ENCODE measurements around the gene CNTD1.

GRCh38 chr17:42779936-42780850 is 18.5 kb upstream of the CNTD1 start, which contains the start of gene WNK4:
- TF ChIP-seq, protein P1, sequence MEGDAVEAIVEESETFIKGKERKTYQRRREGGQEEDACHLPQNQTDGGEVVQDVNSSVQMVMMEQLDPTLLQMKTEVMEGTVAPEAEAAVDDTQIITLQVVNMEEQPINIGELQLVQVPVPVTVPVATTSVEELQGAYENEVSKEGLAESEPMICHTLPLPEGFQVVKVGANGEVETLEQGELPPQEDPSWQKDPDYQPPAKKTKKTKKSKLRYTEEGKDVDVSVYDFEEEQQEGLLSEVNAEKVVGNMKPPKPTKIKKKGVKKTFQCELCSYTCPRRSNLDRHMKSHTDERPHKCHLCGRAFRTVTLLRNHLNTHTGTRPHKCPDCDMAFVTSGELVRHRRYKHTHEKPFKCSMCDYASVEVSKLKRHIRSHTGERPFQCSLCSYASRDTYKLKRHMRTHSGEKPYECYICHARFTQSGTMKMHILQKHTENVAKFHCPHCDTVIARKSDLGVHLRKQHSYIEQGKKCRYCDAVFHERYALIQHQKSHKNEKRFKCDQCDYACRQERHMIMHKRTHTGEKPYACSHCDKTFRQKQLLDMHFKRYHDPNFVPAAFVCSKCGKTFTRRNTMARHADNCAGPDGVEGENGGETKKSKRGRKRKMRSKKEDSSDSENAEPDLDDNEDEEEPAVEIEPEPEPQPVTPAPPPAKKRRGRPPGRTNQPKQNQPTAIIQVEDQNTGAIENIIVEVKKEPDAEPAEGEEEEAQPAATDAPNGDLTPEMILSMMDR (IDR thresholded peaks at IDR 0.05): no peak
- TF ChIP-seq ZFX (IDR thresholded peaks at IDR 0.05; ENCODE audit: borderline replicate concordance): no peak

All from 22Rv1 (cell line).